Erythroblast (primary cell): ENCODE data around the gene LAMC2.

Source experiments
- GATA1 ChIP-seq: IDR thresholded peaks from 2 replicates; pipeline ENCODE4 v1.6.1; 2011; ENCODE audit warnings: low read depth, mild to moderate bottlenecking, control low read depth, low read length, moderate library complexity
- POLR2A ChIP-seq: IDR thresholded peaks from 2 replicates; pipeline ENCODE4 v1.6.1; 2011; ENCODE audit warnings: mild to moderate bottlenecking, low read length

DNA sequence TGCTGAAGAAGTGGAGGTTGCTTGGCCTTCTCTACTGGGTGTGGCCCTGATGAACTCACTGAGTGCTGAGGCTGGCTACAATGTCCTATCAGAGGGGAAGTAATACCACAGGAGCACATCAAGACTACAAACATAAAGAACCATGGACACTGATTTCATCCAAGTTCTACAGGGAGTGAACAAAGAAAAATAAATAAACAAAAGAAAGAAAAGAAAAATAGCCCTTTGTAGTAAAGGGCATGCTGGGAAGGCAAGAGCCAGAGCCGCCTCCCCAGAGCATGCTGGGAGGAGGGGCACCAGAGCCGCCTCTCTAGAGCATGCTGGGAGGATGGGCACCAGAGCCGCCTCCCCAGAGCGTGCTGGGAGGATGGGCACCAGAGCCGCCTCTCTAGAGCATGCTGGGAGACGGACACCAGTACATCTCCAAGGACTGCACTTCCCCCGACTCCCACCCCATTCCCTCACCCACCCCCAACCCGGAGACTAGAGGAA, 65.9 kb downstream of the LAMC2 start:
- TF ChIP-seq POLR2A (no peak), GATA1 (no peak)
